ENCODE measurements around the gene ANKRD44. TPM values are rescaled to one million over a fixed set of nuclear protein-coding genes. Genes with fewer than 3 reads are reported as not detected.

ANKRD44 gene
- total RNA-seq, 4 donors from 2014 or later, result 11.0 to 25.8 (median 23.9) TPM

GRCh38 chr2:197256547-197257170 is 53.9 kb downstream of the ANKRD44 start:
- no peak for TF ChIP-seq CTCF (IDR thresholded peaks at IDR 0.05)
- TF ChIP-seq POLR2A (IDR thresholded peaks at IDR 0.05), result no peak
- DNase-seq, result no peak
- Histone ChIP-seq H3K4me1 (no peaks in the 10 kb centered on the region), H3K9me3 (no peaks in the 10 kb centered on the region), H3K27me3 (no peaks in the 10 kb centered on the region), H3K36me3 (no peaks in the 10 kb centered on the region), H3K27ac (no peak overlapping the region), H3K4me3 (replicated peaks in 1 of 3) (no peak overlapping the region)
- intact Hi-C loops (cut with DNase I), result no loop called here
- WGBS, 2 donors, result 57 to 92% methylated on average over 2 of the region's 2 CpGs

GRCh38 chr2:197256021-197256420 is 54.6 kb downstream of the ANKRD44 start:
- DNase-seq, result no peak
- no peak overlapping the region for H3K4me3 ChIP-seq (replicated peaks in 1 of 3)
- H3K27ac ChIP-seq, result no peak overlapping the region
- H3K27me3 ChIP-seq, result no peaks in the 10 kb centered on the region
- TF ChIP-seq CTCF (IDR thresholded peaks at IDR 0.05) (no peak), POLR2A (IDR thresholded peaks at IDR 0.05) (no peak)
- H3K9me3 ChIP-seq, result no peaks in the 10 kb centered on the region
- intact Hi-C loops (cut with DNase I), result no loop called here
- H3K4me1 ChIP-seq, result no peaks in the 10 kb centered on the region
- no peaks in the 10 kb centered on the region for H3K36me3 ChIP-seq

GRCh38 chr2:197255543-197255942 is 55.0 kb downstream of the ANKRD44 start:
- Histone ChIP-seq H3K4me3 (replicated peaks in 1 of 3) (no peak overlapping the region), H3K36me3 (no peaks in the 10 kb centered on the region), H3K27me3 (no peaks in the 10 kb centered on the region), H3K4me1 (no peaks in the 10 kb centered on the region), H3K27ac (no peak overlapping the region), H3K9me3 (no peaks in the 10 kb centered on the region)
- DNase-seq, result peak; percentile 10 to 17
- intact Hi-C loops (cut with DNase I), result no loop called here
- WGBS, 2 donors, result 57 to 69% methylated on average over 9 of the region's 9 CpGs
- TF ChIP-seq POLR2A (IDR thresholded peaks at IDR 0.05) (no peak), CTCF (IDR thresholded peaks at IDR 0.05) (no peak)

- no peaks in the 10 kb centered on the region for H3K9me3 ChIP-seq
- no peak for DNase-seq
- H3K27ac ChIP-seq, result no peak overlapping the region
- TF ChIP-seq CTCF (IDR thresholded peaks at IDR 0.05) (no peak), POLR2A (IDR thresholded peaks at IDR 0.05) (no peak)
- H3K4me1 ChIP-seq, result no peaks in the 10 kb centered on the region
- no peaks in the 10 kb centered on the region for H3K27me3 ChIP-seq
- H3K4me3 ChIP-seq (replicated peaks in 1 of 3), result no peak overlapping the region
- intact Hi-C loops (cut with DNase I), result no loop called here
- H3K36me3 ChIP-seq, result no peaks in the 10 kb centered on the region
- WGBS, 2 donors, result 78 to 93% methylated on average over 5 of the region's 5 CpGs
Observed at GRCh38 chr2:197254776-197255530, 55.6 kb downstream of the ANKRD44 start.

GRCh38 chr2:197251576-197251975 is 59.0 kb downstream of the ANKRD44 start:
- DNase-seq, result no peak
- Histone ChIP-seq H3K36me3 (no peaks in the 10 kb centered on the region), H3K27me3 (no peaks in the 10 kb centered on the region), H3K9me3 (no peaks in the 10 kb centered on the region), H3K4me3 (replicated peaks in 1 of 3) (no peak overlapping the region), H3K27ac (no peak overlapping the region), H3K4me1 (no peaks in the 10 kb centered on the region)
- no peak for TF ChIP-seq POLR2A (IDR thresholded peaks at IDR 0.05)
- no peak for TF ChIP-seq CTCF (IDR thresholded peaks at IDR 0.05)
- intact Hi-C loops (cut with DNase I), result no loop called here
- WGBS, 2 donors, result 76 to 77% methylated on average over 4 of the region's 4 CpGs
